Measurements from ENCODE around the gene GNMT.

DNA sequence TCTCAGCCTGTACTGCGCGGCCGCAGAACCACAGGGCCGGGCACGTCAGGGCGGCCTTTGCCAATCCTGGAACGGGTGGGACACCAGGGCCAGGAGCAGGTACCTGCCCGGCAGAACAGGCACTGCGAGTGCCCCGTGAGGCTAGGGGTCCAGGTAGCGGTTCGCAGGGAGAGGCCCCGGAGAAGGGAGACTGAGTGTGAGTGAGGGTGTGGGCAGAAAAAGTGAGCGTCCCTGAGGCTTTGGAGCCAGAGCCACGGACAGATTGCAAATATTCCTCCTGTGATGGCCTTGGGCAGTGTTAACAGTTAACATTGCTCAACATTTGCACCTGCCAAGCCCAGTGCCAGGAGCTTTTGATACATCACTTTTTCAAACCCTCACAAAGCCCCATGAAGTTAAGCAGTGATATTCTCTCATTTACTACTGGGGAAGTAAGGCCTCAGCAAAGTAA lies 491 bp downstream of the GNMT start:
- TF ChIP-seq, protein P1, sequence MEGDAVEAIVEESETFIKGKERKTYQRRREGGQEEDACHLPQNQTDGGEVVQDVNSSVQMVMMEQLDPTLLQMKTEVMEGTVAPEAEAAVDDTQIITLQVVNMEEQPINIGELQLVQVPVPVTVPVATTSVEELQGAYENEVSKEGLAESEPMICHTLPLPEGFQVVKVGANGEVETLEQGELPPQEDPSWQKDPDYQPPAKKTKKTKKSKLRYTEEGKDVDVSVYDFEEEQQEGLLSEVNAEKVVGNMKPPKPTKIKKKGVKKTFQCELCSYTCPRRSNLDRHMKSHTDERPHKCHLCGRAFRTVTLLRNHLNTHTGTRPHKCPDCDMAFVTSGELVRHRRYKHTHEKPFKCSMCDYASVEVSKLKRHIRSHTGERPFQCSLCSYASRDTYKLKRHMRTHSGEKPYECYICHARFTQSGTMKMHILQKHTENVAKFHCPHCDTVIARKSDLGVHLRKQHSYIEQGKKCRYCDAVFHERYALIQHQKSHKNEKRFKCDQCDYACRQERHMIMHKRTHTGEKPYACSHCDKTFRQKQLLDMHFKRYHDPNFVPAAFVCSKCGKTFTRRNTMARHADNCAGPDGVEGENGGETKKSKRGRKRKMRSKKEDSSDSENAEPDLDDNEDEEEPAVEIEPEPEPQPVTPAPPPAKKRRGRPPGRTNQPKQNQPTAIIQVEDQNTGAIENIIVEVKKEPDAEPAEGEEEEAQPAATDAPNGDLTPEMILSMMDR (conservative IDR thresholded peaks at IDR 0.05; ENCODE audit: low read depth, low read length), result no peak
- no peak for TF ChIP-seq EZH2phosphoT487 (IDR thresholded peaks at IDR 0.05; ENCODE audit: borderline replicate concordance, low read length)
- TF ChIP-seq EZH2 (IDR thresholded peaks at IDR 0.05; ENCODE audit: low read length, unreplicated experiment), result no peak
